ENCODE results near the gene PRKD3. TPM values are rescaled to one million over a fixed set of nuclear protein-coding genes. Genes with fewer than 3 reads are reported as not detected.

PRKD3 gene
- total RNA-seq, 1 experiment from 2014 or later, result 40.2 TPM

GRCh38 chr2:37365669-37366068 is 41.0 kb upstream of the PRKD3 start:
- ChIA-PET POLR2A (no interaction called here), CTCF (no interaction called here)
- Mint-ChIP-seq H3K27ac (ENCODE audit: unreplicated experiment) (no peak overlapping the region), H3K27me3 (ENCODE audit: insufficient read depth, unreplicated experiment) (no peaks in the 10 kb centered on the region), H3K4me1 (ENCODE audit: low read depth, unreplicated experiment) (no peaks in the 10 kb centered on the region), H3K9me3 (ENCODE audit: unreplicated experiment) (no peaks in the 10 kb centered on the region), H3K36me3 (ENCODE audit: insufficient read depth, unreplicated experiment) (no peaks in the 10 kb centered on the region), H3K4me3 (ENCODE audit: unreplicated experiment) (no peak overlapping the region)
- Histone ChIP-seq H3K36me3 (ENCODE audit: control insufficient read depth, insufficient read depth, low read length) (no peaks in the 10 kb centered on the region), H3K27me3 (replicated peaks; ENCODE audit: control insufficient read depth, insufficient read depth, low read length) (no peaks in the 10 kb centered on the region), H3K4me3 (ENCODE audit: low read depth, low read length) (no peak overlapping the region), H3K4me1 (no peaks in the 10 kb centered on the region), H3K9me3 (no peaks in the 10 kb centered on the region)
- intact Hi-C loops (cut with micrococcal nuclease; ENCODE audit: unreplicated experiment), result no loop called here
- no peak for TF ChIP-seq CTCF (IDR thresholded peaks at IDR 0.05; ENCODE audit: insufficient read depth in 1 of 2, low read depth in 1 of 2, low read length in 1 of 2, severe bottlenecking in 1 of 2, unreplicated experiment in 1 of 2)
- no TSS peak for BruUV-seq (replicated peaks)
- DNase-seq, result no peak

DNA sequence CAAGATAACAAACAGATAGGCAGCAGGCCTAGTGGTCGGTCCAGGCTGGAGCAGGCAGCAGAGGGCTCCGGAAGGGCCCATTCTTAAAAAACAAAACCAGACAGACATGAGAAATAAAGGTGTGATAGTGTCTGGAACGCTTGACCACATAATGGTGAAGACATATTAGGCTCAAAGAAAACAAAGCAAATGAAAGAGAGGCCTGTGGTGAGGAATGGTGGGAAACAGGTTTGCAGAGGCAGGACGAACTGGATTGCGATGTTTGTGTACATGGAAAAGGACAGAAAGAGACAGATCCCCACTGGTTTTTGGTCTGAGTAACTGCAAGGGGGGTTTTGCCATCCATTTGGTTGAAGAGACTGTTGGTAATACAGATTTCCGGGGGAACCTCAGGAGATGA is 39.7 kb upstream of the PRKD3 start:
- Mint-ChIP-seq H3K9me3 (ENCODE audit: unreplicated experiment) (no peaks in the 10 kb centered on the region), H3K27me3 (ENCODE audit: insufficient read depth, unreplicated experiment) (no peaks in the 10 kb centered on the region), H3K4me1 (ENCODE audit: low read depth, unreplicated experiment) (no peaks in the 10 kb centered on the region), H3K27ac (ENCODE audit: unreplicated experiment) (no peak overlapping the region), H3K36me3 (ENCODE audit: insufficient read depth, unreplicated experiment) (no peaks in the 10 kb centered on the region), H3K4me3 (ENCODE audit: unreplicated experiment) (no peak overlapping the region)
- no TSS peak for BruUV-seq (replicated peaks)
- ChIA-PET CTCF (no interaction called here), POLR2A (no interaction called here)
- H3K36me3 ChIP-seq (ENCODE audit: control insufficient read depth, insufficient read depth, low read length), result no peaks in the 10 kb centered on the region
- H3K4me1 ChIP-seq, result no peaks in the 10 kb centered on the region
- DNase-seq, result peak in 1 of 2 experiments; percentile 34
- no peaks in the 10 kb centered on the region for H3K9me3 ChIP-seq
- TF ChIP-seq CTCF (IDR thresholded peaks at IDR 0.05; ENCODE audit: insufficient read depth in 1 of 2, low read depth in 1 of 2, low read length in 1 of 2, severe bottlenecking in 1 of 2, unreplicated experiment in 1 of 2), result no peak
- H3K4me3 ChIP-seq (ENCODE audit: low read depth, low read length), result no peak overlapping the region
- intact Hi-C loops (cut with micrococcal nuclease; ENCODE audit: unreplicated experiment), result no loop called here
- H3K27me3 ChIP-seq (replicated peaks; ENCODE audit: control insufficient read depth, insufficient read depth, low read length), result no peaks in the 10 kb centered on the region

- H3K36me3 ChIP-seq (ENCODE audit: control insufficient read depth, insufficient read depth, low read length), result no peaks in the 10 kb centered on the region
- Mint-ChIP-seq H3K27me3 (ENCODE audit: insufficient read depth, unreplicated experiment) (no peaks in the 10 kb centered on the region), H3K4me1 (ENCODE audit: low read depth, unreplicated experiment) (no peaks in the 10 kb centered on the region), H3K4me3 (ENCODE audit: unreplicated experiment) (no peak overlapping the region), H3K27ac (ENCODE audit: unreplicated experiment) (no peak overlapping the region), H3K36me3 (ENCODE audit: insufficient read depth, unreplicated experiment) (no peaks in the 10 kb centered on the region), H3K9me3 (ENCODE audit: unreplicated experiment) (no peaks in the 10 kb centered on the region)
- H3K4me3 ChIP-seq (ENCODE audit: low read depth, low read length), result no peak overlapping the region
- H3K4me1 ChIP-seq, result no peaks in the 10 kb centered on the region
- H3K27me3 ChIP-seq (replicated peaks; ENCODE audit: control insufficient read depth, insufficient read depth, low read length), result no peaks in the 10 kb centered on the region
- BruUV-seq (replicated peaks), result no TSS peak
- H3K9me3 ChIP-seq, result no peaks in the 10 kb centered on the region
- intact Hi-C loops (cut with micrococcal nuclease; ENCODE audit: unreplicated experiment), result no loop called here
- ChIA-PET CTCF (no interaction called here), POLR2A (no interaction called here)
- no peak for DNase-seq
- no peak for TF ChIP-seq CTCF (IDR thresholded peaks at IDR 0.05; ENCODE audit: insufficient read depth in 1 of 2, low read depth in 1 of 2, low read length in 1 of 2, severe bottlenecking in 1 of 2, unreplicated experiment in 1 of 2)
Observed at GRCh38 chr2:37361994-37362698, 37.5 kb upstream of the PRKD3 start.

Measured in Caco-2 (cell line).